Endometrial microvascular endothelial cells (primary cell): ENCODE results near the gene PDE7B. TPM values are rescaled to one million over a fixed set of nuclear protein-coding genes. Genes with fewer than 3 reads are reported as not detected.

Source experiments
- in situ Hi-C: cut with HindIII; loops from 2 replicates; pipeline ENCODE4 v1.10.0; 2017; ENCODE audit warnings: low sequenced_read_pairs, low pct_unique_long_range_greater_than_20kb; ENCODE audit errors: inconsistent ontology term
- total RNA-seq: library from RNA; depleted of rRNA; stranded (reverse); fragments of >200 nt; gene quantifications from one replicate; pipeline ENCODE4 v1.2.3, GENCODE V29; 2015; ENCODE audit errors: inconsistent ontology term

The PDE7B gene
- total RNA-seq, 1 donor from 2014 or later = 17.9 TPM

GRCh38 chr6:135877666-135878065 is 26.2 kb downstream of the PDE7B start:
- in situ Hi-C loops = no loop called here

DNA sequence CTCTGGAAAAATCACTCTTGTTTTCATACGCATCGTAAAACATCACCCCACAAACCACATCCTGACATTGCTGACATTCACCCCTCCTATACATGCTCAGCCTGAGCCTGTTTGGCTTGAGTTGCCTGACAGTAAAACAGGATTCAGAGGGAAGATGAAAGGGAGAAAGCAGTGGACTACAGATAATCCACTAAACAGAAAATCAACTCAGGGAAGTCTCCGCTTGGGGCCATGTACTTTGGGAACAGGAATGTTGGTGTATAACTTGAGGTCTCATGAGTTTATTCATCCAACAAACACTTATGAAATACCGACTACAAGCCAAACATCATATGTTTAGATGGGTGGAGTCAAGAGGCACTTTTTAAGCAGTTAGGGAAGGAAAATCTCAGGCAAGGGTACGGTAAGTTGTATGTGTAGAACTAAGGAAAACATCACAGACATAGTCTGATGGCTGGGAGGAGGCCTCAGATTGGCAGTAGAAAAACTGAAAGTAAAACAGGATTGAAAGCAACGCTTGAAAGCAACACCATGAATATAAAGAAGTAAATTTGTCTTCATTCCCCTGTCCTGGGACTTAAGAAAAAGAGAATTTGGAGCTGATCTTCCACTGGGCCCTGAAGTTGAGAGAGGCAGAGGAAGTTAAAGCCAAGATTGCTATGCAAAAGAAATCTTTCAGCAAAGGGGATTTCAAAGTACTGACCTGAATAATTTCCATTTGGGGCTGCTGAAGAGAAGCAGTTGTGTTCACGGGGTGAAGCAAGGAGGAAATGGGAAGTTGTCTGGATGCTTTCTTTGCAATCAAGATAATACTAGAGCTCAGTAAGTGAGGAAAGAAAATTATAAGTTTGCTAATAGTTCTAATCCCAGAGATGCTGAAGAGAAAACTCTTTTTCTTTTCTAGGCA is 28.8 kb downstream of the PDE7B start:
- in situ Hi-C loops = no loop called here

DNA sequence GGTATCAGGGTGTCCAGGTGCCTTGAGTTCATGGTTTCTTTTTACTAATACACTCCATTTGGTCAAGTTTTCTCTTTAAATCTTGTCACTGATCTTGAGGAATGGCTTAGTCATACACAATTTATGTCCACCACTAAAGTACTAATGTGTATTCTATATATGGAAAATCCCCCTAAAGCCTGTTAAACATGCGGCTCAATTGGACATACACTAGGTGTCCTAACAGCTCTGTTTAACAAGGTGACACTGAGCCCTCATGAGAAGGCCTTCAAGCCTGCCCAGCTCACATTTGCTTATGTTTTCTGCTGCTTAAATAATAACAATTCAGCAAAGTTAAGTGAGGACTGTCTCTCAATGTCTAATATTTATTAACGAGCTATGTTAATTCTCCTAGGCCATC is 31.5 kb downstream of the PDE7B start:
- in situ Hi-C loops = no loop called here

GRCh38 chr6:135883536-135883935 is 32.0 kb downstream of the PDE7B start:
- in situ Hi-C loops = no loop called here

- in situ Hi-C loops = no loop called here
Observed at GRCh38 chr6:135884136-135884535, 32.6 kb downstream of the PDE7B start.

DNA sequence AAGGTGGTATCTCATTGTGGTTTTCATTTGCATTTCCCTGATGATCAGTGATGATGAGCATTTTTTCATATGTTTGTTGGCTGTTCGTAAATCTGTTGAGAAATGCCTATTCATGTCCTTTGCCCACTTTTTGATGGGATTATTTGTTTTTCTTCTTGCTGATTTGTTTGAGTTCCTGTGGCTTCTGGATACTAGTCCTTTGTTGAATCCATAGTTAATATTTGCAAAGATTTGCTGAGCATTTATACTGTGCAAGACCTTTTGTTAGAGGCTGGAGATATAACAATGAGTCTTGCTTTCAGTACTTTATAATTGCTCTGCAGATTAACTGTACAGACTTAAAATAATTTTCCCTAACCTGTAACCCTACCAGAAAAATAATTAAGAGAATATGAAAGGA is 35.6 kb downstream of the PDE7B start:
- in situ Hi-C loops = no loop called here

DNA sequence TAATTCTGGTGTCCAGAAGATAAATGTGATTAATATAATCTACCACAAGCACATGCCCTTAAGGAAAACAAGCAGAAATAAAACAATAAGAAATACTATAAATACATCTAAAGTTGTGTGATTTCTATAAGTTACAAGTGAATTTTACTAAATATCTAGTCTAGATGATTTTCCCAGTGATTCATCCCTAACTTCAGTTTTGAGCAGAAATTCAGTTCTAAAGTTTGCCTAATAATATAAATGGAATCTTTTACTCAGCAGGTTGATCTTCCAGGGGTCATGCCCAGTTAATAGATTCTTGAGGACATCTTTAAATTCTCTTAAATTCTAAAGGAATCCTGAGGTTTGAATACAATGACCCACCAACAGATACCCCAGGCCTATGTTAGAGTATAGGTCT is 37.3 kb downstream of the PDE7B start:
- in situ Hi-C loops = no loop called here

DNA sequence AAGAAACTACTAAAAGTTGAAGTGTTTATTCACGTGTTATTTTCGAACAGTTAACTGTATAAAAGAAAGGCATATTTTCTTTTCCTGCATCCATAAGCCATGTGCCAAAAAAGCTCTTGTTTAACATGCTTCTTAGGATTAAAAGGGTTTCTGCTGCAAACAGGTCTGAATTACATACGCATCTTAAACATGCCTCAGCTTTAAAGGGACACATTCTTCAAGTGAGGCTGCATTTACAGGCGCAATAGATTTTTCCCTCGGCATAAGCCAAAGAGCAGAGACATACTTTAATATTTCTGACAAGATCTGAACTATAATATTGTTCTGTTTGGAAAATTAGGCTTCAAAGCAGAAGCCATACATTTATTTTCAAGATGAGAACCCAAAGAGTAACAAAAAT is 39.4 kb downstream of the PDE7B start:
- in situ Hi-C loops = no loop called here

- in situ Hi-C loops = no loop called here
Observed at GRCh38 chr6:135891710-135892109, 40.2 kb downstream of the PDE7B start.

DNA sequence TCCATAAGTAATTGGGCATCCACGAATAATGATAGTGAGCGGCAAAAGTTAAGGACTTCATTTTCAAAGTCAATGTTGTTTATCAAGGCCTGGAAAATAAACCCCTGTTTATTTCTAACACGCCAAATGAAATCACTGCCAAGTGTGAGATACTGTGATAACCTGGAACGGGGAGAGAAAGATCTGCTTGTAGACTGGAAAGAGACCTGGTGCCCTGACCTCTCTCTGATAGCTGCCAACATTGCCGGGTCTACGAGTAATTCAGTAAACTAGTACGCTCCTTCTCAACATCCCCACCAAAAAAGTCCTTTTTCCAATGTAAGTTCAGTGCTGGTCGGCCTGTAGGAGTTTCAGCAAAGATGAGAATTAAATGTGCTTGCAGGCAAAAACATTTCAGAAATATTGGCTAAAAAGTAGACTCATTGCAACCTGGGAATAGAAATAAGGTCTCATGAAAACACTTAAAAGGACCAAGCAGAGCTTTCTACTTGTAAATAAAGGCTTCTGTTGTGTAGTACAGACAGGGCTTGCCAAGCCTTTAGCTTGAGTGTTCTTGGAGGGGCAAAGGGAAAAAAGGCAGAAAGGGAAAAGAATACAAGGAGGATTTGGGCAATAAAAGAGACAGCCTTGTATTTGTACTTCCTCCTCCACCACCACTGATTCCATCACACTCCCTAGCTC is 43.9 kb downstream of the PDE7B start:
- in situ Hi-C loops = no loop called here

- in situ Hi-C loops = no loop called here
Observed at GRCh38 chr6:135897087-135897486, 45.6 kb downstream of the PDE7B start.

DNA sequence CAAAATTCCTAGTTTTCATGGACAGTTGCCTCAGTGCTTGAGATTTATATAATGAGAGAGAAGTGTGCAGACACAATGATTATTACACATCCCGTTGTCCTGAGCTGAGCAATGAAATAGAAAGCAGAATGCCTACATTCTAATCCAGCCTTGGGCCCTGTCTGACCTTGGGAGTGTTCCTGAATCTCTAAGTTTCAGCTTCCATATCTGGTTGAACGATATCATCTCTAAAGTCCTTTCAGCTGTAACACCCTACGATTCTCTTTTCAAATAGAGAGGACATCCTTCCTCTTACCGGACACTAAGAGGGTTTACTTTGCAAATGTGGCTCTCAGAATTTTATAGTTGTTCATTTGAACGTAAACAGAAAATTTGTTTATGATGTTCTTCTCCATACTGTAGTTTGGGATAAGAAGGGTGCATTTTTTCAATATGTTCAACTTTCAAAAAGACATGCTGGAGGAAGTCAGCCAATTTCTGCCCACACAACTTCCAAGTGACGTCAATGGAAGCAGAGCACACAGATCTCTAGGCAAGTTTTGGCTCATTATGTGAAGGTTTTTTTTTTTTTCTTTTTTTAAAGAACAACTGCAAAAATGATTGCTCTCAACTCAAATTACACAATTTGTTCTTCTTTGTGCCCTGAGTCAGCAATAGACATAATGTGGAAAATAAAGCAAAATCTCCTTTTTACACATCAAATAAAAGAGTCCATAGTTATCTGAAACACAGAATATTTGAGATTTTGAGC is 50.4 kb downstream of the PDE7B start:
- in situ Hi-C loops = no loop called here

- in situ Hi-C loops = no loop called here
Observed at GRCh38 chr6:135902756-135903331, 51.3 kb downstream of the PDE7B start.

- in situ Hi-C loops = no loop called here
Observed at GRCh38 chr6:135904666-135905065, 53.2 kb downstream of the PDE7B start.

DNA sequence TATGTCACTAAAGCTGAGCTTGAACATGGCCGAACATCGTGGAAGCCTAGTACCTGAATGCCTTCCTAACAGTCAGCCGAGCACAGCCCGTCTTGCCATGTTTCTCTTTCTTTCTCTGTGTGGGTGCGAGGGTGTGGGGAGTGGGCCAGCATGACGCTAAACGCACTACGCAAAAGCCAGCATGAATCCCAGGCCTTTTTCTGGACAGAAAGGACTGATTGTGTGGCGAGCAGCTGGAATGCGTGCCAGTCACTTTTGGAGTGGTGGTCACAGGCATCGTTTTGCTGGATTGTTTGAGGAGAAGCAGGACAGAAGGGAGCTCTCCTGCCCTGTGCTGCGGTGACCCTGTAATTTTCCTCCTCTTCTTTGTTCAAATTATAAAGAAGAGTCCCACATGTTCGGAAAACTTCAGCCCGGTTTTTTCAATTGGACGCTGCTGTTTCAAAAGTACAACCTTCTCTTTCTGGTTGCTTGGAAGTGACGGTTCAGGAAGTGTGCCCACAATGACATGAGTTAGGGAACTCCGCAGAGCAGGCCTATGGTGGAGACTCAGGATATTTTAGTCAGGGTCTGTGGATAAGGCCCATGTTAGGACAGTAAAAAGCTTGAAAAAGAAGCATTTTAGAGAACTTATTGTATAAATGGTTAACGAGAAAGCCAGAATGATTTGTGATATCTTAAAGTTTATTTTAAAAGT is 54.3 kb downstream of the PDE7B start:
- in situ Hi-C loops = no loop called here

GRCh38 chr6:135906542-135906941 is 55.0 kb downstream of the PDE7B start:
- in situ Hi-C loops = no loop called here

DNA sequence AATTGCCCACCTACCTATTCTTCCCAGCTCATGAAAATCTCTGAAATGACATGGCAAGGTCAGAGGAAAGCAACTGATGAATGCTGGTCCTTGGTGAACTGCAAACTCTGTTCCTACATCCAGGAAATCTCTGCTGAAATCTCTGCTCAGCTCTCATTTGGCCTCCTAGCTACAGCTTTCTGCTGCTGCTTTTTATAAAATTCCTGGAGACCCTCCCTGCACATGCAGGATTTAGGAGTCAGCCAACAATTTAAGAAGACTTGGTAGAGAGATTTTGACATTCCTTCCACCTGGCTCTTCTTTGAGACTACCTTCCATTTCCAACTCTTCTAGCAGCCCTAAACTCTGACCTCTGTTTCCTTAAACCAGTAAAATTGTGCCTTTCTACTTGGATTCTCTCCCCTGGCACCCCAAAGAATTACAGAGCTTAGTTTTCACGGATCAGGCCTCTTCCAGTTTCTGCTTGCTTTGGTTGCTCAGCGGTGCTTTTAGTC is 55.5 kb downstream of the PDE7B start:
- in situ Hi-C loops = no loop called here

DNA sequence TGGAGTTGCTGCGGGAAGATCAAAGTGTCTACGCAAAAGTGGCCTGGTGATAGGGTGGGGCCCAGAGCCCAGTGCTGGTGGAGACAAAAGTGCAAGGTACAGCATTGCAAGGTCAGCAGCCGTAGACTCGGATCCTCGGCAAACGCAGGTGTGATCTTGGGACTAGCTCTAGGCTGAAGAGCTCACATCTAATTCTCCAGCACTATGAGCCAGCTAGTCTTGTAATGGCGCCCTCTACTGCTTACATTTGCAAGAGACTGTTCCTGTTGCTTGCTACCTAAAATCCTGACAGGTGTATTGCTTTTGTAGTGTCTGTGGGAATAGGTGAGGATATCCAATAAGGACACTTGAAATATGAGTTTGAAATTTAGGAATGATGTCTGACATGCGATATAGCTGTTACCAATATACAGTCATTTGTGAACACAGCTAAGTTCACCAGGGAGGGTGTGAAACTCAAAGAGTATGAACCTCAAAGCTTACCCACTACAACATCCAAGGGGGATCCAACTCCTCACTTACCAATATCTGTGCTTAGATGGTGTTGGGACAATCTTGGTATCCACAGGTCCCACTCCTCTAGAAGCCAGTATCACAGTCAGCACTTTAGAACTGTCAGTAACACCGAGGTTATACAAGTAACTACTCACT is 58.4 kb downstream of the PDE7B start:
- in situ Hi-C loops = no loop called here
